ENCODE measurements around the gene ZFAND3.

Gene ZFAND3

DNA sequence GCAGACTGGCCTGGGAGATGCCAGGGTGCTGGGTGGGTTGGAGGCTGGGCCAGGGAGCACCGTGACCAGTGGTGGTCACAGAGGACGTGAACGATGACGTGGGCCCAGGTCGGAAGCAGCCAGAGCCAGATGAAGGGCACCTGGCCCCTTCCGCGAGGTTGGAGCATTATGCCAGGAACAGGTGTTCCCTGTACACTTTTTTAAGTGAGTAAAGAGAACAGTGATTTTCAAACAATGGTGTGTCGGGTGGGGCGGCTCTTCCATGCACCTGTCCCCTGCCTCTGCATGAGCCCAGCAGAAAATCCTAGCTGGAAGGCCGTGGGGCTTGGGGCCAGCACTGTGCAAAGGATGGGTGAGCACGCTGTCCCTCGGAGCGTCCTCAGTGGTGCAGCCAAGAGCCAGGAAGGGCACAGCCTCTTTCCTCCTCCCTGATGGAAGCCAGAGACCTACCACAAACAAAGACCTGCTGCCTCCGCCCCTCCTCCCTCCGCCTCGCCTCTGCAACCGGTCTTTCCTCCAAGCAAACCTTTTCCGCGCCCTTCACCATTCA lies 350.5 kb downstream of the ZFAND3 start:
- no peak for DNase-seq (ENCODE audit: low spot score)

DNA sequence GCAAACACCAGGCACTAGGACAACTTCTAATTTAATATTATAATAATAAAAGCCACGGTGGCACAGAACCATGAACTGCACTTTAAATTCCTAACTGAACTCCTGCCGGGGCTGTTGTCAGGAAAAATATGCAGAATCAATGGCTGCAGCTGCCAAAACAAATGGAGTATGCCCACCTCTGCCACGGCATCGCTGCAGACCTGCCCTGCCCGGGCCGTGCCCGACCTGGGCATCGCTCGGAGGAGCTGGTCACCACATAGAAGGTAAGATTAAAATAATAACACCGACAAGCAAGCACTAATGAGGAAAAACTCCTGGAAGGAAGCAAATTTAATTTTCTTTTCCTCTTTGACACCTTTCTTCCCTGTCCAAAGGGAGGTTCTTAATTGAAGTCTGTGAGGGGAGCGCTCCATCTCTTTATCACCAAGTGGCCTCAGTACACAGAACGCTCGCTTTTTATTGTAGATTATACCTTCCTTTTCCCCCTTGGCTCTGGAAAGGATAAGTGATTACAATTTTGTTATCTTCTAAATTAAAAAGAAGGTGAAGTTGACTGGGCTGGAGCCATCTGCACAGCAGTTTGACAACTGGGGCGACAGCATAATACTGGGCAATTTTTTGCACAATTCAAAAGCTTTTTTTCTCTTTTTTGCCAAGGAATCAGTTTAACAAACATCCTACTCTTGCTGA lies 351.3 kb downstream of the ZFAND3 start:
- DNase-seq (ENCODE audit: low spot score), result no peak

DNA sequence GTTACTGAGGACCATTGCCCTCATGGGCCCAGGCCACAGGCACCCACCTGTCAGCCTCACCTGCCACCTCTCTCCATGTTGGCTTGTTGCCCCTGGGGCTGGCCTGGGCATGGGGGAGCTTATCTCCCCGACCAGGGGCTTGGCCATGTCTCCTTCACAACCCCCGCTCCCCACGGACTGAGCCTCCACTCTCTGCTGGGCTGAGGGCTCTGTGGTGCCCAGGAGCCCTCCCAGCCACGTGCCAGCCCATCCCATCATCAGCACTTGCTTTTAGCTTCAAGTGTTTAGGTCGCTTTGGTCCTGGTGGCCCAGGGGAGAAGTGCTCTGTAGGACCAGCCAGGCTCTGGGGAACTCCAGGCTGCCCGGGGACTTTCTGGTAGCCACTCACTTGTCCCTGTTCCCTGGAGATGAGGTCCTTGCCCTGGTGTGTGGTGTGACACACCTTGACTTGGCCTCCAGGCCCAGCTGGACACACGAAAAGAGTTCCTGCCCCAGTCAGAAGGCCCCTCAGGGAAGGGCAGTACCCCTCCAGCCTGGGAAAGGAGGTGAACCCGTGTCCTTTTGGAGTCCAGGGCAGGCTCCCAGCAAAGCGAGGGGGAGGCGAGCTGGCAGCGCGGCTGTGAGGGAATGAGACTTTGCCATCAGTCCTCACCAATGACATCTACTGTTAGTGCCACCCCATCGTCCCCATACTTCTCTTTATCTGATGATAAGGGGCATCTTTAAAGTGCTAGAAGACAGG lies 352.6 kb downstream of the ZFAND3 start:
- no peak for DNase-seq (ENCODE audit: low spot score)

DNA sequence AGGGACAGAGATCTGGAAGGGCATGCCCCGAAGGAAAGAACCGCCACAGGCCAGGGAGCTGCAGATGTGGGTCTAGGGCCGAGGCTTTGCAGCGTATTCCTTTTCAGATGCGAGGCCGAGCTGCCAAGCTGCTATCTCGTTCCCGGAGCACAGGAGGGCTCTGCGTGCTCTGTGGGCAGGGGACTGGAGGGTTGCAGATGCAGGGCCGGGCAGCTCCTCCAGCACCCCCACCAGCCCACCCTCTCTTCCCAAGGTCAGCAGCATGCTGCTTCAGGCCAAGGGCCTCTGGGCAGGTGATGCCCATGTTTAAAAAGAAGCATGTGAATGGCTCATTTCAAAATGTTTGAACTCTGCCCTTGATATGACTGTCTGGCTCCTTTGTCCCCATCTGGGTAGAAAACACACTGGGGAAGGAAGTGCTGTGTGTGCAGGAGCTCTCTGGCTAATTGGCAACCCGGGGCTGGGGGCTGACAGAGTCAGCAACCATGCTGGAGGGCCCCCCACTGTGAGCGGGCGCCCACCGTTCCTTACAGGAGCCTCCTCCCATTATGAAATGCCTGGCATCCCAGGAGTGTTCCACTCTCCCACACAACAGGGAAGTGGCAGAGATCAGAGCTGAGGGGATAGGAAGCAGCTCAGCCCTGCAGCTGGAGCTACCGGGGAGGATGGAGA lies 353.3 kb downstream of the ZFAND3 start:
- DNase-seq (ENCODE audit: low spot score), result no peak

DNA sequence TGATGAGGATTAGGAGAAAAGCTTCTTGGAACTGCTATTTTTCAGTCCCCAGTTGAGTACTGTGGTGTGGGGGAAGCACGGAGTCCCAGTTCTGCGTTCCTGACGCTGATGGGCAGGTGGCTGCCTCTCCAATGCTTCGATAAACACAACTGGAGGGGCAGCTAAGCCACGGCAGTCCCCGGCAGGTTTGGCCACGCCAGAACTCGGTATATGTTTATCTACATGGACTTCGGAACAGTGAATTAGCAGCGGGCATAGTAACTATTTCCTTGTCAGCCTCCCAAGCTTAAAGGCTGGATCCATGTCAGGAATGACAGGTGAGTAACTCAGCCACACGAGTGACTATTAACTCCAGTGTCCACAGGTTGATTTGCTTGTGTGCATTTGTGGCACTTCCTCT lies 354.4 kb downstream of the ZFAND3 start:
- DNase-seq (ENCODE audit: low spot score), result no peak

DNA sequence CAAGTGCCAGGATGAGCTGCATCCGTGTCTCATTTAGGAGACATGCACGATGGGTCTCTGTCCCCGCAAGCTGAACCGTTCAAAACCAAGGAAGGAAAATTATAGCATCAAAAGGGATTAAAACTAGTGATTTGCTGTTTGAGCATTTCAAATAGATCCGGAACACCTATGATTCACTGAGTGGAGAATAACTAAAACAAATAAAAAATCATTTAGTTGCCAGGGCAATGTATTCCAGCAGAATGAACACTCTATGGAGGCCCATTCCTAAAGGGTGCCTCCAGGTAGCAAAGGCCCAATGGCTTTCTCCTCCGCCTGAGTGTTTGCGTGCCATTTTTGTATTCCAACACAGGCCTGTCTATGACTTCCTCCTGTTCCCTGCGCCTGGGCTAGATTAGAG lies 354.8 kb downstream of the ZFAND3 start:
- DNase-seq (ENCODE audit: low spot score), result no peak

DNA sequence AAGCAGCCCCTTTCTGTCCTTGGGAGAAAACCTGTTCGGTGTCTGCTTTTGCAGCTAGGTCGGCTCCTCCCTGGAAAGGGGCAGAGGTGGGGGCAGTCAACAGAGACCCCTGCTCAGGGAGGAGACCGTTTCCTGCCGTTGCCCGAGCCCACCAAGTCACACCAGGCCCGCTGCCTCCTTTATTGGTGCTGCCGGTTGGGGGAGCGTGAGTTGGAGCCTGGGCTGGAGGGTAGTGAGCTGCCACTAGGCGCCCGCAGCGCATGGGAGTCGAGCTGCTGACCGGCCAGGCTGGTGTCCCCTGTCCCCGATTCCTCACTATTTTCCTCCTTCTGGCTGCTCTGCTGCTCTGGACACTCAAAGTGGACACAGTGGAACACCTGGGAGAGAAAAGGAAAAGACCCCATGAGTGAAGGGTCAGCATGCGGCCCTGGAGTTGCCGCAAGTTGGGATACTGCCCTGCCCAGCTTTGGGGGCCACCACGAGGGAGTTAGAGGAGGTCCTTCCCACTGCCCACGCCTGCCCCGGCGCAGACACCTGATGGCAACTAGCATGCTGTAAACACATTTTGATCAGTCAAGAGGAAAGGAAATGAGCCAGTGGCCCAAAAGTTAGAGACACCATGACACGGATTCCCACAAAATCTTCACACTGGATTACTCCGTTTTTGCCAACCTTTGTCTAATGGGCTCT lies 355.4 kb downstream of the ZFAND3 start:
- DNase-seq (ENCODE audit: low spot score), result no peak

DNA sequence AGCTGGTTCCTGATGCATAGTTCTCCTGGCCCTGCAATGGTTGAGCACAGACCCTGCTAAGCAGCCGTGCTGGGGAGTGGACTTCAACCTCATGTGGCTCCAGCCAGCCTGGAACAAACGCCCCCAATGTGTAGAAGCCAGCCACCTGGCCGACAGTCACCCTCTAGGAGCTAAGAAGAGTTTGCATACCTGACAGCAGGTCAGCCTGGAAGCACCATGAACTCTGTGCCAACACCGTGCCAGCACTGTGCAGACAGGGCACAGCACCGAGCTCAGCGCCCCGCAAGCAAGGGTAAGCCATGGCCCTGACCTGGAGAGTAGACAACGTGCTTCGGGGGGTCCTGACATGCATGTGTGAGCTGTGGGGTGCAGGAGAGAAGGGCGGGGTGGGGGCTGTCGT lies 356.3 kb downstream of the ZFAND3 start:
- no peak for DNase-seq (ENCODE audit: low spot score)

DNA sequence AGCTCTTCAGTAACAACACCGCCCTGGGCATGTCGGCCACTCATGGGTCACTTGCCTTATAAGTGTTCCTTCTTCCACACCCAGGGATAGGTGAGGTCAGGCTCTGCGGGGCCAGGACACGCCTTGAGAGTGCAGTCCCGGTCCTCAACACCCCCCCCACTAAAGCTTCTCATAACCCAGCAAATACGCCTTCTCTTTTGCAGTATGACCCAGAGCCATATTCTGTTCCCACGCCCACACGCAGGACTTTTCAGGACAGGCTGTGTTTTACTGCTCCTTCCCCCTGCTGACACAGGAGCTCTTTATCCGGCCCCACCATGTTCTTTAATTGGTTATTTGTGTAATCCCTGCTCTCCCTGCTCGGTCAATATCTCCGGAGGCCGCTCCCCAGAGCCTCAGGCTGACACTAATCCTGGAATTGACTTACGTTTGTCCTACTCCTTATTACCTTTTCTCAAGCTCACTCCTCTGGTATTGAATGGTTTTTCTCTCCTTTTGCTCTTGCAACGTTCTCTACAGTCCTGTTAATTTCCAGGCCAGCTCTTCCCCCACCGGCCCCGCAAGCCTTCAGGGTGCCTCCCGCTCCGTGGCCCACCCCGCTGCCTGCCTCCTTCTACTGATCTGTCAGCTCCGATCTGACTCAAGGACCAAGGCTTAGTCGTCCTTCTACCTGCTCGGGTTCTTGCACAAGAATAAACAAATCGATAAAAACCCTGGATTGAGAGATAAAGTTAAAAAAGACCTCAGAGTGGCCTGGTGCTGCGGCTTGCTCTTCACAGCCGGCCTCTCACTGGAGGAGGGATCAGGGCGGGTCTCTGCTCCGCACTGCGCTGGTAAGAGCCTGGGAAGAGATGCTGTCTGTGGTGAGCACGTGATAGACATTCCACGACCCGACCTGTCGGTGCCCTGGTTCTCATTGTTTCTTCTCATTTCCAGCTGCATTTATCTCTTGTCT lies 357.5 kb downstream of the ZFAND3 start:
- DNase-seq (ENCODE audit: low spot score), result no peak

DNA sequence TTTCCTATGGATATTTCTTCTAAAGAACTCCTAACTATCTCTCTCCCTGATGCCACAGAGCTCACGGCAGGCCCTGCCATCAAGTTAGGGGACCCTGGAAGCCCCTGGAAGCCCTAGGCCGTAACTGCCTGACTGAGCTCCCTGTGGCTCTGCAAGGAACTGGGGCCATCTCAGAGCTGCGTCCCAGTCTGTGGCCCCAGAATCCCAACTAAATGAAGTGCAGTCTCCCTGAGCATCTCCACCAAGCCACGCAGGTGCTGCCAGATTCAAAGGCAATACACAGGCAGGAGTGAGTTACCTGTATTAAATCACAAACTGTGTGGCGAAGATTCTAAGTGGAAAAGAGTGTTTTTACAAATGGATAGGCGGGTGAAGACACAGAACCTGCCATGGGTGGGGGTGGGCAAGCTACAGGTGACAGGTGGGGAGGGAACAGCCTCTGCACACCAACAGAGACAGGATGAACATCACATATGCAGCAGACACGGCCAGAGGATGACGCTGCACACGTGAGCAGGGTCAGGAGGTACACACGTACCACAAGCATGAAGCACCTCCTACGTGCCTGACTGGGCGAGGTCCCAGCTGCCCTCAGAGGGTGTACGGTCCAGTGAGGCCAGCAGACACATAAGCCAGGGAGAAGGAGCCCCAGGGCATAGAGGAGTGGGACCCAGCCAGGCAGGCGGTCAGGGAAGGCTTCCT lies 358.5 kb downstream of the ZFAND3 start:
- no peak for DNase-seq (ENCODE audit: low spot score)

DNA sequence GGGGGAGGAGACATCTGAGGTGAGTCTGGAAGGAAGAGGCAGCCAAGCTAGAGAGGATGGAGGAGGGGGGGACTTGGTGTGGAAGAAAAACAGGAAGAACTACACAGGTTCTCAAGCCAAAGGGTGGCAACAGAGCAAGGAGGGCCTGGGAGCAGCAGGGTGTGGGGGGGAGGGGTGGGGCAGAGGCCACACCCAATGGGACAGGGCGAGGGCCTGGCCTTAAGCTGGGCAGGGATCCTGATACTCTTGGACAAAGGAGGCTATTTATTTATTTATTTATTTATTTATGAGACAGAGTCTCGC lies 359.0 kb downstream of the ZFAND3 start:
- DNase-seq (ENCODE audit: low spot score), result no peak

DNA sequence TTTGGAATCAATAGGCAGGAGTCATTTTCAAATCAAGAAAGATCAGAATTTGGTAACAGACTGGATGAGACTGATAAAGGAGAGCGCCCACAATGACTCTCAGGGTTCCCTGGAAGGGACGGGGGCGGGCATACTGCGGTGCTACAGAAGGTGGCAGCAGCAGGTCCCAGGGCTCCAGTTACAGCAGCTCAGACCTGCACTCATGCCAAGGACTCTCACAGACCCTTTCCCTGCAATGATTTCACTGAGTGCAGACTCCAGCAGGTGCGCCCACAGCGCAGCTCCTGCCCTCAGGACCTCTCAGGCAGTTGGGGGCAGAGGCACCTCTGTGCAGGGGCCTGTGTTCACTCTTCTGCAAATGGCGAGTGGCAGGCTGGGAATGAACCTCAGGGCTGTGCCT lies 359.8 kb downstream of the ZFAND3 start:
- no peak for DNase-seq (ENCODE audit: low spot score)

DNA sequence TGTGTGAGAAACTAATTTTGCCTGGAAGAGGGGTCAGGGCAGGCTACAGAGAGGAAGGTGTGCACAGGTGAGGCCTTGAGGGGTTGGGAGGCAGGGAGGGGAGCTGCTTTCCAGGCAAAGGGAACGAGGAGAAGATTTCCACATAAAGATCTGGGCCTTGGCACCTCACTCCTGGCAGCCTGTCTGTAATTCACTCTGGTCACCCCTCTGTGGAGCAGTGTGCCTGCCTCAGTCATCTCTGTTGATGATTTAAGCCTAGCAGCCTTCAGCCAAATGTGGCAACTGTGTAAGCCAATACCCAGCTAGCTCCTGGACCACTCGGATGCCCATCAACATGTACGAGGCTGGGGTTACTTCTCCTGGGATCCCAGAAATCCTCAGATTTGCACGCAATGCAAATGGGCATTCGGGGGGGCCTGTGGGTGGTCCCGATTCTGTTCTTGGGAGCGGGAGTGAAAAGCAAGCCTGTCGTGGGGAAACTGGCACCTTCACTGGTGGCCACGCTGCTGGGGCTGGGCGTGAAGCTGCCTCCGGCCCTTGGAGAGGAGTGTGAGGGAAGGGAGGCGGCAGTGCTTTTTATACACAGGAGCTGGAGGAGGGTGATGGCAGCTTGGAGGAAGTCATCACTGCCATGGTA lies 360.4 kb downstream of the ZFAND3 start:
- no peak for DNase-seq (ENCODE audit: low spot score)

DNA sequence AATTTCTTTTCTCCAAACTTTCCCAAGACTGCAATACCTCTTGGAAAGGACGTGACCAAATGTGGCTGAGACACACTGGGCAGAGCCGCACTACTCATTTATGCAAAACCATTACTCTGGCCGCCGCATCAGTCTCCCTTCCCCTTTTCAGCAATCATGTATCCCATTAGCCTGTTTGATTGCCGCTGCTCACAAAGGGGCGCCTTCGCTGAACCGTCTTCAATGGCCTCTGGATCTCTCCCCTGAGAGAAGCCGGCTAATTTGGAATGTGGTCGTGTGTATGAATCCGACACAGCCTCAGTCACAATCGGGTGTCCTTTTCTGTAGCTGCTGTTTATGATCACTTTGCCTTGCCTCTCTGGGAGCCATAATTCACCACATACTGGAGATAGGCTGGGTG lies 361.1 kb downstream of the ZFAND3 start:
- no peak for DNase-seq (ENCODE audit: low spot score)

DNA sequence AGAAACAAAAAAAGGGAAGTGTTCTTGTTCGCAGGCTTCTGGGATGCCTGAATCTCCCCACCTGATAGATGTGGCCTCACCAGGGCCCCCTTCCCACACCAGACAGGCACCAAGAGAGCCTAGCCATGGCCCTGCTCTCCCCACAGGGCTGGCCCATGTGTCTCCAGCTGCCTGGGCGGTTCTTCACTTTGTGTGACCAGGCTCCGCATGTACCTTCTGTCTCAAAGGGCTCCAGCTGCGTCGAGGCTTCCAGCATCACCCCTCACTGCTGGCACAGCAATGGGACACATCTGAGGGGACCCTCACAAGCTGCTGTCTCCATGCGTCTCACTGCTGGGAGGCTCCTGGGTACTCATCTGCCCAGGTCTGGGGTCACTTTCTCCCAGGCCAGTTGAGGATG lies 362.9 kb downstream of the ZFAND3 start:
- DNase-seq (ENCODE audit: low spot score), result no peak

DNA sequence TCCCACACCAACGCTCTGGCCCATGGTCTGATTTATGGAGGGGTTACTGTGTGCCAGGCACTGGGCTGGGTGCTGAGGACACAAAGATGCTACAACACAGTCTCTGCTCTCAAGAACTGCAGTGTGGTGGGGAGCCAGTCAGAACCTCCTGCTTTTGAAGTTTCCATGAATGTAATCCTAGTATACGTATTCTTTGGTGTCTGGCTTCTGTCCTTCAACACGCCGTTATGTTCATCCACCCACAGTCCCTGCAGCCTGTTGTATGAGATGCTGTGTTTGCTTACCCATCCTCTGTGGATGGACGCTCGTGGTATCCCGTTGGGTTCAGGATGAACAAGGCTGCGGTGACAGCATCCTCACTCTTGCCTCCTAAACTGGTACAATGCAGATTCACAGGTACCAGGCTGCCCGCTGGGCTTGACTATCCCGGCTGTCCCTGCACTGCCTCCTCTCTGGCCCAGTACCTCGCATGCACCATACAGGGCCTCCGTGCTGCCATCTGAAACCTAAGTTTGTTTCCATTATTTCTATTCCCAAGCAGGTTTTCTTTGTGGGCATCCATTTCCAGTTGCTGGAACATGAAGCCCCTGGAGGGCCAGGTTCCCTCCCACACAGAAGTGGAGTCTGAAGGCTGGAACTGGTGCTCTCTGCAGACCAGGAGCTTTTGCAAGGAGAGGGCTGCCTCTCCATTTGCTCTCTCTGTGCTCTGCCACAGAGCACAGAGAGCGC lies 364.5 kb downstream of the ZFAND3 start:
- no peak for DNase-seq (ENCODE audit: low spot score)

DNA sequence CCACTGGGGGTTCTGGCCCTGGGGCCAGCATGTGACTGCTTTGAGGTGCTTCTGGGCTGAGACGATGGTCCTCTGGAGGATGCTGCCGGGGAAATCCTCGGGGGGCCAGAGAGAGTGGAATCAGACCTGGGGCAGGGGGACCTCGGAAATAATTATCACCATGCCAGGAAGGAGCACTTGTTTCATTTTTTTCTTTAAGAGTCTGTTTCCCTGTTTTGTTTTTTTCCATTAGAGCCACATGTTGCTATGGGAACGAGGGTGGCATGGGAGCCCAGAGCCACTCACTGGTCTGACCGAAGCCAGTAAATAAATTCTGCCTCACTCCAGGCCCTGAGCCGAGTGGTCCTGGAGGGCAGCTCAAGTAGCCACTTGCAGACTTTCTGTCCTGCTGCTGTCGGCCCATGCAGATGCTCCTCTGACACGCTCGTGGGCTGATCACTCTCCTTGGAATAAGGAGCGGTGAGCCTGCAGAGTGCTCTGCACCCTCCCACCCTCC lies 365.1 kb downstream of the ZFAND3 start:
- no peak for DNase-seq (ENCODE audit: low spot score)

DNA sequence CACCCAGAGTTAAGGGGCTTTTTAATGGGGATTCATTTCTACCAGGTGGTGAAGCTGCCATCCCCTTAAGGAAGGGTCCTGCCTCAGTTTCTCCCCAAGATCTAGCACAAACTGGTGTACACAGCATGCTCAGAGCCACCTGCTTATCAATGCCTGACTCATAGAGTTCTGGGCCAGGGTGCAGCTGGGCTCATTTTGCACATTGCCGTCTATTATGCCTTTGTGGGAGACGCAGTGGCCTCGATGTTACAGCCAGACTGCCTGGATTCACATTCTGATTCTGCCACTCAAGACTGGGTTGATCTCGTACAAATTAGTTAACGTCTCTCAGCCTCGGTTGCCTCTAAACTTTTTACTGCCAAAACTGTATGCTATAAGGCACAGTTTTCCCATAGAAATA lies 365.7 kb downstream of the ZFAND3 start:
- no peak for DNase-seq (ENCODE audit: low spot score)

DNA sequence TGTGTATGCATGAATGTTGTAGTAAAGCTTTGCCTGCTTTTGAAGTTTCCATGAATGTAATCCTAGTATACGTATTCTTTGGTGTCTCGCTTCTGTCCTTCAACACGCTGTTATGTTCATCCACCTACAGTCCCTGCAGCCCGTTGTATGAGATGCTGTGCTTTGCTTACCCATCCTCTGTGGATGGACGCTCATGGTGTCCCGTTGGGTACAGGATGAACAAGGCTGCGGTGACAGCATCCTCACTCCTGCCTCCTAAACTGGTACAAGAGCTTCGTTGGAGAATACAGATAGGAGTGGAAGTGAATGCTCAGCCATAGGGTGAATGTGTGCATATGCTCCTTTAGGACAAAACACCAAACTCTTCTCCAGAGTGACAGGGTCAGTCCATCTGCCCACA lies 366.2 kb downstream of the ZFAND3 start:
- DNase-seq (ENCODE audit: low spot score), result no peak
